Activated naive CD8-positive, alpha-beta T cell treated with anti-CD3 and anti-CD28 coated beads, Interleukin-2, amount 50 U/mL, for 24 hours (primary cell): ENCODE measurements around the gene PSAP.

Source experiments
- ATAC-seq: fragments of 150-1000 bp; cut with Tn5 transposase; one replicate; pipeline ENCODE4 v1.10.0; 2021
- DNase-seq: peaks from one replicate; pipeline ENCODE4 v3.0.0; 2021
- H3K27ac Mint-ChIP-seq: one replicate; pipeline ENCODE4 v1.8.0; 2021; ENCODE audit warnings: mild to moderate bottlenecking, mixed read lengths
- H3K27me3 Mint-ChIP-seq: one replicate; pipeline ENCODE4 v1.8.0; 2021; ENCODE audit warnings: mixed read lengths
- H3K36me3 Mint-ChIP-seq: one replicate; pipeline ENCODE4 v1.8.0; 2021; ENCODE audit warnings: low read depth, mixed read lengths
- H3K4me1 Mint-ChIP-seq: one replicate; pipeline ENCODE4 v1.8.0; 2021; ENCODE audit warnings: mixed read lengths
- H3K4me3 Mint-ChIP-seq: one replicate; pipeline ENCODE4 v1.8.0; 2021; ENCODE audit warnings: mild to moderate bottlenecking, moderate library complexity, mixed read lengths
- H3K9me3 Mint-ChIP-seq: one replicate; pipeline ENCODE4 v1.8.0; 2021; ENCODE audit warnings: mixed read lengths

PSAP gene

GRCh38 chr10:71816421-71816851 is 34.6 kb downstream of the PSAP start:
- Mint-ChIP-seq H3K27me3 (no peaks in the 10 kb centered on the region), H3K4me1 (peaks cover 7% of the 10 kb centered on the region), H3K27ac (no peak overlapping the region), H3K4me3 (no peak overlapping the region), H3K36me3 (peaks cover 22% of the 10 kb centered on the region), H3K9me3 (no peaks in the 10 kb centered on the region)
- DNase-seq (no peak), ATAC-seq (no peak)

- Mint-ChIP-seq H3K4me1 (peaks cover 6% of the 10 kb centered on the region), H3K9me3 (no peaks in the 10 kb centered on the region), H3K4me3 (no peak overlapping the region), H3K27me3 (no peaks in the 10 kb centered on the region), H3K36me3 (peaks cover 18% of the 10 kb centered on the region), H3K27ac (no peak overlapping the region)
- ATAC-seq (no peak), DNase-seq (no peak)
Observed at GRCh38 chr10:71815515-71816130, 35.4 kb downstream of the PSAP start.

- Mint-ChIP-seq H3K27me3 (no peaks in the 10 kb centered on the region), H3K27ac (no peak overlapping the region), H3K4me1 (peaks cover 6% of the 10 kb centered on the region), H3K36me3 (peaks cover 18% of the 10 kb centered on the region), H3K4me3 (no peak overlapping the region), H3K9me3 (no peaks in the 10 kb centered on the region)
- ATAC-seq (no peak), DNase-seq (no peak)
Observed at GRCh38 chr10:71814922-71815411, 36.1 kb downstream of the PSAP start.

- DNase-seq, result no peak
- Mint-ChIP-seq H3K4me3 (no peak overlapping the region), H3K4me1 (peaks cover 4% of the 10 kb centered on the region), H3K9me3 (no peaks in the 10 kb centered on the region), H3K27me3 (no peaks in the 10 kb centered on the region), H3K27ac (no peak overlapping the region), H3K36me3 (peaks cover 13% of the 10 kb centered on the region)
- no peak for ATAC-seq
Observed at GRCh38 chr10:71812913-71813590, 38.0 kb downstream of the PSAP start.

GRCh38 chr10:71812016-71812912 is 38.8 kb downstream of the PSAP start:
- peaks cover 4% of the 10 kb centered on the region for H3K4me1 Mint-ChIP-seq
- no peak overlapping the region for H3K4me3 Mint-ChIP-seq
- peaks cover 10% of the 10 kb centered on the region for H3K36me3 Mint-ChIP-seq
- H3K9me3 Mint-ChIP-seq, result no peaks in the 10 kb centered on the region
- ATAC-seq, result peak; percentile 92
- DNase-seq, result peak; percentile 87
- H3K27ac Mint-ChIP-seq, result no peak overlapping the region
- H3K27me3 Mint-ChIP-seq, result no peaks in the 10 kb centered on the region

GRCh38 chr10:71811351-71811750 is 39.7 kb downstream of the PSAP start:
- H3K36me3 Mint-ChIP-seq, result peaks cover 6% of the 10 kb centered on the region
- DNase-seq (no peak), ATAC-seq (no peak)
- no peaks in the 10 kb centered on the region for H3K9me3 Mint-ChIP-seq
- H3K4me3 Mint-ChIP-seq, result no peak overlapping the region
- no peaks in the 10 kb centered on the region for H3K27me3 Mint-ChIP-seq
- H3K4me1 Mint-ChIP-seq, result peaks cover 4% of the 10 kb centered on the region
- no peak overlapping the region for H3K27ac Mint-ChIP-seq

- Mint-ChIP-seq H3K4me1 (peaks cover 4% of the 10 kb centered on the region), H3K4me3 (no peak overlapping the region), H3K9me3 (no peaks in the 10 kb centered on the region), H3K36me3 (no peaks in the 10 kb centered on the region), H3K27me3 (no peaks in the 10 kb centered on the region), H3K27ac (no peak overlapping the region)
- ATAC-seq (no peak), DNase-seq (no peak)
Observed at GRCh38 chr10:71810048-71810750, 40.9 kb downstream of the PSAP start.

- no peaks in the 10 kb centered on the region for H3K9me3 Mint-ChIP-seq
Observed at GRCh38 chr10:71809628-71810027, 41.4 kb downstream of the PSAP start.

GRCh38 chr10:71807557-71808510 is 43.2 kb downstream of the PSAP start:
- Mint-ChIP-seq H3K27me3 (no peaks in the 10 kb centered on the region), H3K27ac (no peak overlapping the region), H3K9me3 (no peaks in the 10 kb centered on the region), H3K4me1 (peaks cover 4% of the 10 kb centered on the region), H3K4me3 (no peak overlapping the region), H3K36me3 (no peaks in the 10 kb centered on the region)
- ATAC-seq (no peak), DNase-seq (no peak)

More at GRCh38 chr10:71809628-71810027, 41.4 kb downstream of the PSAP start:
- H3K36me3 Mint-ChIP-seq, result no peaks in the 10 kb centered on the region
- no peak for DNase-seq
- no peak overlapping the region for H3K27ac Mint-ChIP-seq
- H3K4me1 Mint-ChIP-seq, result peaks cover 4% of the 10 kb centered on the region
- no peaks in the 10 kb centered on the region for H3K27me3 Mint-ChIP-seq
- ATAC-seq, result no peak
- H3K4me3 Mint-ChIP-seq, result no peak overlapping the region

GRCh38 chr10:71806704-71807556 is 44.1 kb downstream of the PSAP start:
- H3K27me3 Mint-ChIP-seq, result no peaks in the 10 kb centered on the region
- H3K36me3 Mint-ChIP-seq, result no peaks in the 10 kb centered on the region
- H3K4me3 Mint-ChIP-seq, result no peak overlapping the region
- DNase-seq, result no peak
- ATAC-seq, result no peak
- H3K27ac Mint-ChIP-seq, result no peak overlapping the region
- H3K9me3 Mint-ChIP-seq, result no peaks in the 10 kb centered on the region
- H3K4me1 Mint-ChIP-seq, result no peaks in the 10 kb centered on the region

- ATAC-seq, result no peak
- no peaks in the 10 kb centered on the region for H3K9me3 Mint-ChIP-seq
- H3K4me3 Mint-ChIP-seq, result no peak overlapping the region
- H3K27ac Mint-ChIP-seq, result no peak overlapping the region
- no peak for DNase-seq
- no peaks in the 10 kb centered on the region for H3K36me3 Mint-ChIP-seq
- peaks cover 2% of the 10 kb centered on the region for H3K4me1 Mint-ChIP-seq
- H3K27me3 Mint-ChIP-seq, result no peaks in the 10 kb centered on the region
Observed at GRCh38 chr10:71805776-71806703, 45.0 kb downstream of the PSAP start.

- no peak overlapping the region for H3K4me3 Mint-ChIP-seq
- no peaks in the 10 kb centered on the region for H3K9me3 Mint-ChIP-seq
- no peaks in the 10 kb centered on the region for H3K27me3 Mint-ChIP-seq
- DNase-seq, result no peak
- no peak overlapping the region for H3K27ac Mint-ChIP-seq
- no peak for ATAC-seq
- peaks cover 2% of the 10 kb centered on the region for H3K4me1 Mint-ChIP-seq
- H3K36me3 Mint-ChIP-seq, result no peaks in the 10 kb centered on the region
Observed at GRCh38 chr10:71804077-71804476, 47.0 kb downstream of the PSAP start.
